DND-41 (cell line): Measurements from ENCODE around the gene LRP6.

ENCODE experiments used
- EZH2 ChIP-seq: IDR thresholded peaks from 3 replicates; pipeline ENCODE4 v1.6.1; 2012; ENCODE audit warnings: borderline replicate concordance, low read depth, mild to moderate bottlenecking, moderate library complexity, low read length, inconsistent platforms; ENCODE audit not compliant: severe bottlenecking
- TF ChIP-seq, protein P1 (sequence below): IDR thresholded peaks from 2 replicates; pipeline ENCODE4 v1.5.1; 2012; ENCODE audit warnings: borderline replicate concordance, low read length, moderate library complexity, mild to moderate bottlenecking; ENCODE audit not compliant: poor library complexity, severe bottlenecking; ENCODE audit errors: extremely low read depth

DNA sequence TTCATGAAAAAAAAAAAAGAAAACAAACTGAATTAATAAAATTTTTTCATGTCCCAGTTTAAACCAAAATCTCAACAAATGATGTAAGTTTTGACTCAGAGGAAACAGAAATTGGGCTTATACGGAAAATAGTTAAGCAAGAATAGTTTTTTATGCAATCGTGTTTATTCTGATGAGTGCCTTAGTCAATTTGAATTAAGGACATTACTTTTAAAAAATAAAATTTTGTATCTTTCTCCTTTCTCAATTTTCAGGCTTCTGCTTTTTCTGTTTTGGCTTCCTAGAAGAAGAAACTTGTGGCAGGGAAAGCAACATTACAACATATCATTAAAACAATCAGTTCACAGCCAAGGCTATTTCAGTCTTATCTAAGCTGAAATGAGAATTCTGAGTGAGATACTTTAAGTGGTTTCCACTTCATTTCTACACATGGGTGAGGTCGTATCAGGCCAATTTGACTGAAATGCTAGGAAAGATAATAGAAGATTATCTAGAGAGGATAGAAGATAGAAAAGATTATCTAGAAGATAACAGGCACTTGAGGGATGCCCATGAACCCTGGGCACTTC, 143.7 kb downstream of the LRP6 start:
- TF ChIP-seq EZH2: no peak
- TF ChIP-seq, protein P1, sequence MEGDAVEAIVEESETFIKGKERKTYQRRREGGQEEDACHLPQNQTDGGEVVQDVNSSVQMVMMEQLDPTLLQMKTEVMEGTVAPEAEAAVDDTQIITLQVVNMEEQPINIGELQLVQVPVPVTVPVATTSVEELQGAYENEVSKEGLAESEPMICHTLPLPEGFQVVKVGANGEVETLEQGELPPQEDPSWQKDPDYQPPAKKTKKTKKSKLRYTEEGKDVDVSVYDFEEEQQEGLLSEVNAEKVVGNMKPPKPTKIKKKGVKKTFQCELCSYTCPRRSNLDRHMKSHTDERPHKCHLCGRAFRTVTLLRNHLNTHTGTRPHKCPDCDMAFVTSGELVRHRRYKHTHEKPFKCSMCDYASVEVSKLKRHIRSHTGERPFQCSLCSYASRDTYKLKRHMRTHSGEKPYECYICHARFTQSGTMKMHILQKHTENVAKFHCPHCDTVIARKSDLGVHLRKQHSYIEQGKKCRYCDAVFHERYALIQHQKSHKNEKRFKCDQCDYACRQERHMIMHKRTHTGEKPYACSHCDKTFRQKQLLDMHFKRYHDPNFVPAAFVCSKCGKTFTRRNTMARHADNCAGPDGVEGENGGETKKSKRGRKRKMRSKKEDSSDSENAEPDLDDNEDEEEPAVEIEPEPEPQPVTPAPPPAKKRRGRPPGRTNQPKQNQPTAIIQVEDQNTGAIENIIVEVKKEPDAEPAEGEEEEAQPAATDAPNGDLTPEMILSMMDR: no peak
